ENCODE results near the gene OR4D6.

The OR4D6 gene

DNA sequence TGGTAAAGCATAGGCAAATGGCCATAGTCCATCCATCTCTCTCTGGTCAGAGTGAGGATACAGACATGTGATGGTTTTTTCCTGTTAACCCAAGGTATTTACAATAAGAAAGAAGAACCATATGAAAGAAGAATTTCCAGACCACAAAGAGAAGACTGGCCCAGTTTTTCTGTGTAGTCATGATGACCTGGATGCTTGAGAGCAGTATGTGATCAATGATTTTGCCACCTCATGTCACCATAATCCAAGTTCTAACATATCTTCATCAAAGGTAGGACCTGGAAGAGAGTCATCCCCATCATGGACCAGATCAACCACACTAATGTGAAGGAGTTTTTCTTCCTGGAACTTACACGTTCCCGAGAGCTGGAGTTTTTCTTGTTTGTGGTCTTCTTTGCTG lies at the start of gene OR4D6:
TSS of gene OR4D6 (plus strand) at position 301 of the 400 bp plus-strand sequence. CDS start at position 301, 0 bp downstream.
- H3K9ac ChIP-seq (ENCODE audit: low read depth in 1 of 2, low read length in 2 of 2), result no peak within 1 kb of the TSS
- H3K36me3 ChIP-seq (ENCODE audit: control insufficient read depth in 1 of 2, insufficient read depth in 2 of 2, low read length in 2 of 2), result no peaks in the 10 kb centered on the region
- no peaks in the 10 kb centered on the region for H3K27me3 ChIP-seq (ENCODE audit: control insufficient read depth in 1 of 2, insufficient read depth in 2 of 2, low read length in 2 of 2)
- no peaks in the 10 kb centered on the region for H3K4me1 ChIP-seq (ENCODE audit: control insufficient read depth in 1 of 2, insufficient read depth in 2 of 2, low read length in 2 of 2)
- no peak within 1 kb of the TSS for H3K4me3 ChIP-seq (ENCODE audit: low read depth in 1 of 2, low read length in 2 of 2)
- no peaks in the 10 kb centered on the region for H3K9me3 ChIP-seq (ENCODE audit: control insufficient read depth in 1 of 2, low read length in 2 of 2)
- no peak within 1 kb of the TSS for H3K27ac ChIP-seq (ENCODE audit: low read depth, low read length)

DNA sequence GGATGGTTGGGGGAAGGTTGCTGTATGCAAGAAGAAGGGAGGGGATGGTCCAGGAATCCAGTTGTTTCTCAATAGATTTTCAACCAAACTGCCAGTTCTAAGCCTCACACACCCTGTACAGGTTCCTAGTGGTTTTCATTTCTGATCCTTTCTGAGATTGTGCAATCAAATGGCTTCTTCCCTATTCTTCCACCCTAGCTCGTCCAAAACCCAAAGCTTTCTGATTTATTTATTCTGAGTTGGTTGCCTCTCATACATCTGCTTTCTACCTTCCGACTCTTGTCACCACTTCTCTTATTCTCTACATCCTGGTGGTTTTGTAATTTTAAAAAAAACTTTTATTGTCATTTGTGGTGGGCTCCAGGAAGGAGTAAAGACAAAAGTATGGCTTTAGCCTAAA lies 43.1 kb upstream of the OR4D6 start:
- H3K27ac ChIP-seq (ENCODE audit: low read depth, low read length), result no peak overlapping the region
- no peaks in the 10 kb centered on the region for H3K4me1 ChIP-seq (ENCODE audit: control insufficient read depth in 1 of 2, insufficient read depth in 2 of 2, low read length in 2 of 2)
- H3K4me3 ChIP-seq (ENCODE audit: low read depth in 1 of 2, low read length in 2 of 2), result no peak overlapping the region
- H3K36me3 ChIP-seq (ENCODE audit: control insufficient read depth in 1 of 2, insufficient read depth in 2 of 2, low read length in 2 of 2), result no peaks in the 10 kb centered on the region
- peaks cover 6 to 9% of the 10 kb centered on the region in 2 donors for H3K9me3 ChIP-seq (ENCODE audit: control insufficient read depth in 1 of 2, low read length in 2 of 2)
- H3K9ac ChIP-seq (ENCODE audit: low read depth in 1 of 2, low read length in 2 of 2), result no peak overlapping the region
- no peaks in the 10 kb centered on the region for H3K27me3 ChIP-seq (ENCODE audit: control insufficient read depth in 1 of 2, insufficient read depth in 2 of 2, low read length in 2 of 2)

DNA sequence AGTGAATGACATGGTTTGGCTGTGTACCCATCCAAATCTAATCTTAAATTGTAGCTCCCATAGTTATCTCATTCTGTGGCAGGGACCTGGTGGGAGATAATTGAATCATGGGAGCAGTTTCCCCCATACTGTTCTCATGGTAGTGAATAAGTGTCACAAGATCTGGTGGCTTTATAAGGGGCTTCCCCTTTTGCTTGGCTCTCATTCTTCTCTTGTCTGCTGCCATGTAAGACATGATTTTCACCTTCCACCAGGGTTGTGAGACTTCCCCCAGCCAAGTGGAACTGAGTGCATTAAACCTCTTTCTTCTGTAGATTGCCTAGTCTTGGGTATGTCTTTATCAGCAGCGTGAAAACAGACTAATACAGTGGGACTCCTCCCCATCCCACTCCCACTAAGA lies 41.6 kb upstream of the OR4D6 start:
- Histone ChIP-seq H3K36me3 (ENCODE audit: control insufficient read depth in 1 of 2, insufficient read depth in 2 of 2, low read length in 2 of 2) (no peaks in the 10 kb centered on the region), H3K27me3 (ENCODE audit: control insufficient read depth in 1 of 2, insufficient read depth in 2 of 2, low read length in 2 of 2) (no peaks in the 10 kb centered on the region), H3K9ac (ENCODE audit: low read depth in 1 of 2, low read length in 2 of 2) (no peak overlapping the region), H3K27ac (ENCODE audit: low read depth, low read length) (no peak overlapping the region), H3K4me3 (ENCODE audit: low read depth in 1 of 2, low read length in 2 of 2) (no peak overlapping the region), H3K9me3 (ENCODE audit: control insufficient read depth in 1 of 2, low read length in 2 of 2) (peaks cover 2 to 3% of the 10 kb centered on the region in 2 donors), H3K4me1 (ENCODE audit: control insufficient read depth in 1 of 2, insufficient read depth in 2 of 2, low read length in 2 of 2) (no peaks in the 10 kb centered on the region)

DNA sequence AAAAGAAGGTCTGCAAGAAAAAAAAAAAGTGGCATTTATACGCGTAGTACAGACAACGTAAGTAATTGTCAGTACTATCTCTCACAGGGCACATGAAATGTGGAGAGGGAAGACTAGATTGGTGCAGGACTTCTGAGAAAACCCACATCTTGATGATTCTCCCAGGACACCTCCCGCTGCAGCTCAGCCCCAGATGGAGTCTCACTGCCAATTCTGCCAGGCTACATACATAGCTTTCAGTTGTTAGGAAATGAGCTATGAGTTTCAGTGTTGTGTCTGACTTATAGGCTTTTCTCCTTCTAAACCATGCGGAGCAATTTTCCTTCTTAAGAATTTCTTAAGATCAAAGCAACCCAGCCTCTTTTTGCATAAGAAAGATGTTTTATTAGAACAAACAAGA lies 40.1 kb upstream of the OR4D6 start:
- Histone ChIP-seq H3K4me1 (ENCODE audit: control insufficient read depth in 1 of 2, insufficient read depth in 2 of 2, low read length in 2 of 2) (no peaks in the 10 kb centered on the region), H3K36me3 (ENCODE audit: control insufficient read depth in 1 of 2, insufficient read depth in 2 of 2, low read length in 2 of 2) (no peaks in the 10 kb centered on the region), H3K9me3 (ENCODE audit: control insufficient read depth in 1 of 2, low read length in 2 of 2) (peaks cover 0 to 2% of the 10 kb centered on the region in 2 donors), H3K4me3 (ENCODE audit: low read depth in 1 of 2, low read length in 2 of 2) (no peak overlapping the region), H3K9ac (ENCODE audit: low read depth in 1 of 2, low read length in 2 of 2) (no peak overlapping the region), H3K27ac (ENCODE audit: low read depth, low read length) (no peak overlapping the region), H3K27me3 (ENCODE audit: control insufficient read depth in 1 of 2, insufficient read depth in 2 of 2, low read length in 2 of 2) (no peaks in the 10 kb centered on the region)

DNA sequence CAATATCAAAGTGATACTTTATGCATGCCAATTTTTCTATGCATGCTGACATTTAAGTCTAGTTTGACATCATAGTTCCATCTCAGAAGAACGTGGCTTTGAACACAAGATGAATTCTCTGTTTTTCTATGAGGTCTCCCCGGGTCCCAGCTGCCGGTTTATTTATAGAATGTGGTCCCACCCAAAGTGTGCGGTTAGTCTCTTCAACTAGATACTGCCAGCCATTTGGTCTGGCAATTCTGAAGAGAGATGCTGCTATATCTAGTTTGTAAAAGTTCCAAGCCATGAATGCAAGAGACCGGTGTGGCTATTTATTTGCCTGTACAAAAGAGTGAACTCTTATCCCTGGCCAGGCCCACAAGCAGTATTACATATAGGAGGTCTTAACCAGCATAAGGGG lies 39.7 kb upstream of the OR4D6 start:
- Histone ChIP-seq H3K27me3 (ENCODE audit: control insufficient read depth in 1 of 2, insufficient read depth in 2 of 2, low read length in 2 of 2) (no peaks in the 10 kb centered on the region), H3K27ac (ENCODE audit: low read depth, low read length) (no peak overlapping the region), H3K9me3 (ENCODE audit: control insufficient read depth in 1 of 2, low read length in 2 of 2) (peaks cover 0 to 2% of the 10 kb centered on the region in 2 donors), H3K4me3 (ENCODE audit: low read depth in 1 of 2, low read length in 2 of 2) (no peak overlapping the region), H3K9ac (ENCODE audit: low read depth in 1 of 2, low read length in 2 of 2) (no peak overlapping the region), H3K4me1 (ENCODE audit: control insufficient read depth in 1 of 2, insufficient read depth in 2 of 2, low read length in 2 of 2) (no peaks in the 10 kb centered on the region), H3K36me3 (ENCODE audit: control insufficient read depth in 1 of 2, insufficient read depth in 2 of 2, low read length in 2 of 2) (no peaks in the 10 kb centered on the region)

DNA sequence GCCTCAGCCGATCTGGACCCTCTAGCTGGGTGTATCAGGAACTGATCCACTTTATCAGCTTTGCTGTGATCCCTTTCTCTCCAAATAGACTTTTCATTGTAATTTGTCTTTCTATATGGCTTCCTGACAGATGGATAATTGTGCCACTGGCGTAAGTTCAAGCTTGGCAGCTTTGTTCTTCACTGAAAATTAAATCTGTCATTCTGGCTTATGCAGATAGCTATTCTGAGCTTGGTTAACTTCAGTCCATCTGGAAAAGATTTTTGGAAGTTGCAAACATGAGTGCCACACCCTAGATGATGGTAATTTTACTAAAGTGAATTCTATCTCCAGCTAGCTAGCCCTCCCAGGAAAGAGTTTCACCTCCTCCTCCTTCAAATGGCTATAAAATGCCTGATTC lies 38.6 kb upstream of the OR4D6 start:
- Histone ChIP-seq H3K27ac (ENCODE audit: low read depth, low read length) (no peak overlapping the region), H3K36me3 (ENCODE audit: control insufficient read depth in 1 of 2, insufficient read depth in 2 of 2, low read length in 2 of 2) (no peaks in the 10 kb centered on the region), H3K4me1 (ENCODE audit: control insufficient read depth in 1 of 2, insufficient read depth in 2 of 2, low read length in 2 of 2) (no peaks in the 10 kb centered on the region)

DNA sequence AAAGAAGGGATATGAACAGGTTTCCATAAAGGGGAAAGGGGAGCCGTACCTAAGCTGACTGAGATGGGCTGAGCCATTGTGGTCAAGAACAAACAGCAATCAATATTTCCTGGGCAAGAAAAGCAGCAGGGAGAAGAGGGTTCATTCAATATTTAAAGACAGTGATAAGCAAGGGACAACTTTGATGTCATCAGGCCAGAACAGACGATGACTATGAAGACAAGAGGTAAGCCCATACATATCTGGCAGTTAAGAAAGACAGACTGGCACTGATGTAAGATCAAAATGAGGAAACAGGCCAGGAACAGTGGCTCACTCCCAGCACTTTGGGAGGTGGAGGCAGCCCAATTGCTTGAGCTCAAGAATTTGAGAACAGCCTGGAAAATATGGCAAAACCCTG lies 32.9 kb upstream of the OR4D6 start:
- no peaks in the 10 kb centered on the region for H3K4me1 ChIP-seq (ENCODE audit: control insufficient read depth in 1 of 2, insufficient read depth in 2 of 2, low read length in 2 of 2)
- no peaks in the 10 kb centered on the region for H3K9me3 ChIP-seq (ENCODE audit: control insufficient read depth in 1 of 2, low read length in 2 of 2)
- no peaks in the 10 kb centered on the region for H3K27me3 ChIP-seq (ENCODE audit: control insufficient read depth in 1 of 2, insufficient read depth in 2 of 2, low read length in 2 of 2)
- H3K36me3 ChIP-seq (ENCODE audit: control insufficient read depth in 1 of 2, insufficient read depth in 2 of 2, low read length in 2 of 2), result no peaks in the 10 kb centered on the region
- H3K27ac ChIP-seq (ENCODE audit: low read depth, low read length), result no peak overlapping the region
- H3K4me3 ChIP-seq (ENCODE audit: low read depth in 1 of 2, low read length in 2 of 2), result no peak overlapping the region
- no peak overlapping the region for H3K9ac ChIP-seq (ENCODE audit: low read depth in 1 of 2, low read length in 2 of 2)

More for the DNA sequence above, 38.6 kb upstream of the OR4D6 start:
- Histone ChIP-seq H3K9ac (ENCODE audit: low read depth in 1 of 2, low read length in 2 of 2) (no peak overlapping the region), H3K4me3 (ENCODE audit: low read depth in 1 of 2, low read length in 2 of 2) (no peak overlapping the region), H3K9me3 (ENCODE audit: control insufficient read depth in 1 of 2, low read length in 2 of 2) (no peaks in the 10 kb centered on the region), H3K27me3 (ENCODE audit: control insufficient read depth in 1 of 2, insufficient read depth in 2 of 2, low read length in 2 of 2) (no peaks in the 10 kb centered on the region)

DNA sequence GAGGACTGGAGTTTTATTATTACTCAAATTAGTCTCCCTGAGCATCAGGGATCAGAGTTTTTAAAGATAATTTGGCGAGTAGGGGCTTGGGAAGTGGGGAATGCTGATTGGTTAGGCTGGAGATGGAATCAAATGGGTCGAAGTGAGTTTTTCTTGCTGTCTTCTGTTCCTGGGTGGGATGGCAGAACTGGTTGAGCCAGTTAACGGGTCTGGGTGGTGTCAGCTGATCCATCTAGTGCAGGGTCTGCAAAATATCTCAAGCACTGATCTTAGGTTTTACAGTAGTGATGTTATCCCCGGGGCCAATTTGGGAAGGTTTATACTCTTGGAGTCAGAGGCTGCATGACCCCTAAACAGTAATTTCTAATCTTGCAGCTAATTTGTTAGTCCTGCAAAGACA lies 31.6 kb upstream of the OR4D6 start:
- H3K4me3 ChIP-seq (ENCODE audit: low read depth in 1 of 2, low read length in 2 of 2), result no peak overlapping the region
- H3K9ac ChIP-seq (ENCODE audit: low read depth in 1 of 2, low read length in 2 of 2), result no peak overlapping the region
- no peaks in the 10 kb centered on the region for H3K4me1 ChIP-seq (ENCODE audit: control insufficient read depth in 1 of 2, insufficient read depth in 2 of 2, low read length in 2 of 2)
- no peak overlapping the region for H3K27ac ChIP-seq (ENCODE audit: low read depth, low read length)
- no peaks in the 10 kb centered on the region for H3K27me3 ChIP-seq (ENCODE audit: control insufficient read depth in 1 of 2, insufficient read depth in 2 of 2, low read length in 2 of 2)
- H3K9me3 ChIP-seq (ENCODE audit: control insufficient read depth in 1 of 2, low read length in 2 of 2), result no peaks in the 10 kb centered on the region
- no peaks in the 10 kb centered on the region for H3K36me3 ChIP-seq (ENCODE audit: control insufficient read depth in 1 of 2, insufficient read depth in 2 of 2, low read length in 2 of 2)

DNA sequence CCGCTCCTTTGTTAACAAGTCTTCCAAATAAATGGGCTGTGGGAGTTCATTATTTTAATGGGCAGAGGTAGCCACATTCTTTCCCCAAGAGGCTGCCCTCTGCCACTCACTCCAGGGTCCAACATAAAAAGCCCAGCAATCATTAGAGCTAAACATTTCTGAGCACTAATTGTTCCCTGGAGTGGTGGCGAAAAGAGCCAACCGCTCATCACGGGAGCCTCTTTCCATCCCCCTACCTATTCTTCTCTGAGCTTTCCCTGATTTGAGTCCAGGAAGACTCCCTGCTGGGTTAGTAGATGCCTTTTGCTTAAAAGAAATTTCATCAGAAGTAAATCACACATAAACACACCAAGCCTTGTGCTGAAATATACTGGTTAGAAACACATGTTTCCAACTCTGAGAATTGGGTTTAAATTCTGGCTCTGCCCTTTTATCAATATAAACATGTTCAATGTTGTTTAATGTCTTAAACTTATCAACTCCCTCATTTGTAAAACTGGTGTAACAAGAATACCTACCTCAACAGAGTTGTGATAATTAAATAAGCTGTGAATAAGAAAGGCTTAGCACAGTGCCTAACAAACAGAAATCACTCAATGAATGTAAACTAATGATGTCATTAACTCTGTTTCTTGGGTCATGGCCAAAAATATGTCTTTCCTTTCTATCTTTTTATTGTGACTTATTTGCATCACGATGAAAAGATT lies 30.2 kb upstream of the OR4D6 start, which contains the start of gene OR5A2:
TSS of gene OR5A2 (minus strand) at position 53 of the 707 bp plus-strand sequence. CDS start 3,460 bp downstream, outside the sequence.
- Histone ChIP-seq H3K27me3 (ENCODE audit: control insufficient read depth in 1 of 2, insufficient read depth in 2 of 2, low read length in 2 of 2) (no peaks in the 10 kb centered on the region), H3K36me3 (ENCODE audit: control insufficient read depth in 1 of 2, insufficient read depth in 2 of 2, low read length in 2 of 2) (no peaks in the 10 kb centered on the region), H3K4me3 (ENCODE audit: low read depth in 1 of 2, low read length in 2 of 2) (no peak within 1 kb of the TSS), H3K27ac (ENCODE audit: low read depth, low read length) (no peak within 1 kb of the TSS), H3K4me1 (ENCODE audit: control insufficient read depth in 1 of 2, insufficient read depth in 2 of 2, low read length in 2 of 2) (no peaks in the 10 kb centered on the region), H3K9ac (ENCODE audit: low read depth in 1 of 2, low read length in 2 of 2) (no peak within 1 kb of the TSS), H3K9me3 (ENCODE audit: control insufficient read depth in 1 of 2, low read length in 2 of 2) (no peaks in the 10 kb centered on the region)

DNA sequence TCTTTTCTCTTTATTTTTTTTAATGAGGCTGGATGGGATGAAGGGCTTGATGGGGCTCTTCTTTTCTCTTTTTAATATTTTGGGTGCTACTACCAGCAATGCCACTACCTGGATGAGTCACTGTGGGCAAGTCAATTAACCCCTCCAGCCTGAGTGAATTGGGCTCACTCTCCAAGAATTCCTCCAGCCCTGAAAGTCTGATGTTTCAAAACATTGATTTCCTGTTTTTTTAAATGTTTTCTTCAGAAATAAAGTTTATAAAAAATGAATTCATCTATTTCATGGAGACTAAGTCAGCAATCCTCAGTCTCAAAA lies 29.7 kb upstream of the OR4D6 start:
- Histone ChIP-seq H3K4me1 (ENCODE audit: control insufficient read depth in 1 of 2, insufficient read depth in 2 of 2, low read length in 2 of 2) (no peaks in the 10 kb centered on the region), H3K9me3 (ENCODE audit: control insufficient read depth in 1 of 2, low read length in 2 of 2) (no peaks in the 10 kb centered on the region), H3K27ac (ENCODE audit: low read depth, low read length) (no peak overlapping the region), H3K9ac (ENCODE audit: low read depth in 1 of 2, low read length in 2 of 2) (no peak overlapping the region), H3K27me3 (ENCODE audit: control insufficient read depth in 1 of 2, insufficient read depth in 2 of 2, low read length in 2 of 2) (no peaks in the 10 kb centered on the region), H3K4me3 (ENCODE audit: low read depth in 1 of 2, low read length in 2 of 2) (no peak overlapping the region), H3K36me3 (ENCODE audit: control insufficient read depth in 1 of 2, insufficient read depth in 2 of 2, low read length in 2 of 2) (no peaks in the 10 kb centered on the region)

Data from duodenal mucosa (tissue), 2 donors.